Spleen (tissue), 11 donors: ENCODE data around the gene KMT2E. TPM values are rescaled to one million over a fixed set of nuclear protein-coding genes. Genes with fewer than 3 reads are reported as not detected.
A peak's percentile ranks its signal among the peaks of the same experiment; 100 is the strongest.

ENCODE experiments used
- DNase-seq: peaks from one replicate; pipeline ENCODE4 v3.0.0-alpha.2; 2020
- H3K27ac ChIP-seq, 8 donors: fragments of 200-600 bp; sonication (generic) in 7 of 8; 1 replicate in 4 of 8; 2 replicates in 4 of 8; pipeline versions ENCODE4 v1.5.0 to v1.8.0; 2016 to 2021; ENCODE audit warnings: inconsistent platforms in 4 of 8, mild to moderate bottlenecking in 4 of 8, moderate library complexity in 1 of 8
- H3K27me3 ChIP-seq, 7 donors: fragments of 200-600 bp; sonication (generic) in 6 of 7; replicated peaks in 1 of 7; 1 replicate in 4 of 7; 2 replicates in 3 of 7; pipeline versions ENCODE4 v1.5.0 to v1.8.0; 2016 to 2021; ENCODE audit warnings: inconsistent platforms in 3 of 7, mild to moderate bottlenecking in 1 of 7
- H3K36me3 ChIP-seq, 6 donors: fragments of 200-600 bp; sonication (generic) in 5 of 6; 1 replicate in 4 of 6; 2 replicates in 2 of 6; pipeline versions ENCODE4 v1.5.0 to v1.8.0; 2016 to 2021; ENCODE audit warnings: inconsistent platforms in 2 of 6
- H3K4me1 ChIP-seq, 6 donors: fragments of 200-600 bp; sonication (generic) in 5 of 6; 1 replicate in 3 of 6; 2 replicates in 3 of 6; pipeline versions ENCODE4 v1.5.0 to v1.8.0; 2016 to 2021; ENCODE audit warnings: inconsistent platforms in 3 of 6
- H3K4me3 ChIP-seq, 8 donors: fragments of 200-600 bp; sonication (generic) in 7 of 8; 1 replicate in 4 of 8; 2 replicates in 4 of 8; pipeline versions ENCODE4 v1.5.0 to v1.8.0; 2016 to 2021; ENCODE audit warnings: inconsistent platforms in 4 of 8, mild to moderate bottlenecking in 4 of 8, moderate library complexity in 2 of 8
- H3K9me3 ChIP-seq, 8 donors: fragments of 200-600 bp; sonication (generic) in 7 of 8; 1 replicate in 4 of 8; 2 replicates in 4 of 8; pipeline versions ENCODE4 v1.5.0 to v1.8.0; 2016 to 2021; ENCODE audit warnings: inconsistent platforms in 4 of 8
- CTCF ChIP-seq, 11 experiments: fragments of 200-600 bp in 7 of 11; fragments of 450-650 bp in 4 of 11; sonication (generic) in 4 of 11; IDR thresholded peaks in 8 of 11; conservative IDR thresholded peaks in 3 of 11; 1 replicate in 7 of 11; 2 replicates in 4 of 11; pipeline versions ENCODE4 v1.4.0 to v1.8.0; 2016 to 2021; ENCODE audit warnings: antibody characterized with exemption in 11 of 11, inconsistent platforms in 4 of 11, mild to moderate bottlenecking in 1 of 11
- POLR2A ChIP-seq, 3 donors: fragments of 450-650 bp; IDR thresholded peaks; one replicate each; pipeline ENCODE4 v1.5.1; 2017; ENCODE audit warnings: antibody characterized with exemption in 3 of 3, mild to moderate bottlenecking in 1 of 3
- POLR2AphosphoS5 ChIP-seq, 3 donors: sonication (generic); formaldehyde crosslinking; IDR thresholded peaks; one replicate each; pipeline ENCODE4 v1.5.1; 2017; ENCODE audit warnings: antibody characterized with exemption in 3 of 3
- WGBS, 5 donors: extraction: QIAGEN DNeasy Blood & Tissue Kit in 3 of 5; methylation state at CpG; one replicate each; pipeline versions ENCODE4 v1.1.5 to v1.1.7; 2013 to 2018; 5-methylcytosine and 5-hydroxymethylcytosine counted together
- intact Hi-C: fragments of 100-400 bp; cut with DNase I; formaldehyde crosslinking; loops from one replicate; pipeline ENCODE4 v1.15.0; 2023; ENCODE audit warnings: low total_unique reads
- polyA plus RNA-seq, 3 donors: library from polyadenylated mRNA; stranded (reverse); fragments of 200-250 nt; gene quantifications; one replicate each; pipeline ENCODE4 v1.2.1, GENCODE V29; 2013
- total RNA-seq, 7 donors: library from RNA; depleted of rRNA in 3 of 7; stranded (reverse); fragments of >200 nt in 3 of 7; fragmentation: NEBNext Ultra II Directional in 4 of 7; extraction: Animal tissue kit (Norgen Biotek cat#: 25700) in 4 of 7; gene quantifications; one replicate each; pipeline versions ENCODE4 v1.1.0 to v1.2.1, GENCODE V29; 2016 to 2021
- donor health status: healthy with polysubstance abuse.
- donor health status: DM: no; HTN: no; CAD: no; lungs with moderate emphysema.
- donor health status: DM: no; HTN: no; CAD: no.
- donor health status: Bipolar disorder and iron deficiency.
- donor health status: healthy.
- donor health status: DM: no; HTN: no; CAD: no.
- donor health status: DM: yes; HTN: yes; CAD: no.

The KMT2E gene
- total and polyA plus RNA-seq, 10 donors = 11.5 to 215 (median 137) TPM

GRCh38 chr7:105011831-105012502 is 2.0 kb upstream of the KMT2E start:
- no peaks in the 10 kb centered on the region for H3K9me3 ChIP-seq
- H3K27ac ChIP-seq = peak overlapping the region; percentile 100
- H3K27me3 ChIP-seq = no peaks in the 10 kb centered on the region
- peak overlapping the region; percentile 58 to 82 (median 70) for H3K4me3 ChIP-seq
- intact Hi-C loops = no loop called here
- TF ChIP-seq POLR2A (IDR thresholded peaks at IDR 0.05) (peak in 2 of 3 donors; percentile 22 to 38), CTCF (IDR thresholded peaks at IDR 0.05 in 8 of 11, conservative IDR thresholded peaks at IDR 0.05 in 3 of 11) (no peak), POLR2AphosphoS5 (IDR thresholded peaks at IDR 0.05) (no peak)
- H3K36me3 ChIP-seq = peaks cover 0 to 23% (median 0%) of the 10 kb centered on the region in 6 donors
- no peak for DNase-seq
- 0 to 1% (median 0%) methylated on average over 21 of the region's 21 CpGs for WGBS, 5 donors
- H3K4me1 ChIP-seq = peaks cover 14 to 64% (median 51%) of the 10 kb centered on the region in 6 donors

- H3K36me3 ChIP-seq = peaks cover 0 to 16% (median 0%) of the 10 kb centered on the region in 6 donors
- H3K27me3 ChIP-seq = no peaks in the 10 kb centered on the region
- H3K27ac ChIP-seq = peak overlapping the region; percentile 100
- WGBS, 5 donors = 0% methylated on average over 49 to 54 of the region's 54 CpGs
- peak; percentile 100 for DNase-seq
- H3K4me3 ChIP-seq = peak overlapping the region; percentile 58 to 88 (median 74)
- TF ChIP-seq POLR2A (IDR thresholded peaks at IDR 0.05) (peak in 2 of 3 donors; percentile 79 to 81), CTCF (IDR thresholded peaks at IDR 0.05 in 8 of 11, conservative IDR thresholded peaks at IDR 0.05 in 3 of 11) (no peak), POLR2AphosphoS5 (IDR thresholded peaks at IDR 0.05) (peak; percentile 86 to 99 (median 99))
- H3K4me1 ChIP-seq = peaks cover 21 to 64% (median 51%) of the 10 kb centered on the region in 6 donors
- intact Hi-C loops = no loop called here
- H3K9me3 ChIP-seq = no peaks in the 10 kb centered on the region
Measured at GRCh38 chr7:105012503-105013220, 1.3 kb upstream of the KMT2E start.

- Histone ChIP-seq H3K27me3 (no peaks in the 10 kb centered on the region), H3K4me1 (peaks cover 28 to 64% (median 51%) of the 10 kb centered on the region in 6 donors), H3K4me3 (peak overlapping the region; percentile 58 to 88 (median 74)), H3K9me3 (no peaks in the 10 kb centered on the region), H3K36me3 (peaks cover 0 to 9% (median 0%) of the 10 kb centered on the region in 6 donors), H3K27ac (peak overlapping the region; percentile 100)
- 0 to 1% (median 1%) methylated on average over 37 to 39 of the region's 39 CpGs for whole genome bisulfite sequencing, 5 donors
- intact Hi-C loops = no loop called here
- TF ChIP-seq CTCF (IDR thresholded peaks at IDR 0.05 in 8 of 11, conservative IDR thresholded peaks at IDR 0.05 in 3 of 11) (peak; percentile 51 to 92 (median 76)), POLR2A (IDR thresholded peaks at IDR 0.05) (peak; percentile 86 to 95 (median 93)), POLR2AphosphoS5 (IDR thresholded peaks at IDR 0.05) (peak; percentile 88 to 99 (median 95))
- DNase-seq = peak; percentile 99
Measured at GRCh38 chr7:105013221-105013815, 687 bp upstream of the KMT2E start.
